ACHN (cell line): ENCODE results near the gene MEIS1.

Experiments
- DNase-seq: peaks from one replicate; pipeline ENCODE4 v3.0.0-alpha.2; 2015
- in situ Hi-C: cut with HindIII; loops from 2 replicates; pipeline ENCODE4 v1.10.0; 2017; ENCODE audit warnings: low sequenced_read_pairs, low pct_ligation_motif_present, low pct_unique_long_range_greater_than_20kb

MEIS1 gene

GRCh38 chr2:66544258-66544657 is 109.3 kb downstream of the MEIS1 start:
- DNase-seq: no peak
- in situ Hi-C loops: no loop called here

DNA sequence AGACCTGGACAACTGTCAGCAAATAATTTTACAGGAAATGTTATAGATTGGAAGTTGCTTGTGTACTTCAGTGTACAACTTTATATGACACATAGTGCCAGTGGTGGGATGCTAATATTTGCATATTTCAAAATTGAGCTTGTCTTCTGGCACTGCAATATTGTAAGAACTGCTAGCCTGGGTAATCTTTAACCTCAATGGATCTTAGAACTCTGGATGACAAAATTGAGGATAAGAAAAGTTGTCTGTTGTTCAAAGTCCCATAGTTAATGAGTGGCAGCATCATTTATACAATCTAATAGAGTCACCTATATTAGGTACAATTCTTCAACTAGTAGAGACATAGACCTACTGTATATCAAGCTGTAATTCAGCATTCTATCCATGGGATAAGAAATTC is 110.3 kb downstream of the MEIS1 start:
- in situ Hi-C loops: no loop called here
- DNase-seq: no peak

GRCh38 chr2:66547118-66547517 is 112.2 kb downstream of the MEIS1 start:
- in situ Hi-C loops: no loop called here
- DNase-seq: no peak

DNA sequence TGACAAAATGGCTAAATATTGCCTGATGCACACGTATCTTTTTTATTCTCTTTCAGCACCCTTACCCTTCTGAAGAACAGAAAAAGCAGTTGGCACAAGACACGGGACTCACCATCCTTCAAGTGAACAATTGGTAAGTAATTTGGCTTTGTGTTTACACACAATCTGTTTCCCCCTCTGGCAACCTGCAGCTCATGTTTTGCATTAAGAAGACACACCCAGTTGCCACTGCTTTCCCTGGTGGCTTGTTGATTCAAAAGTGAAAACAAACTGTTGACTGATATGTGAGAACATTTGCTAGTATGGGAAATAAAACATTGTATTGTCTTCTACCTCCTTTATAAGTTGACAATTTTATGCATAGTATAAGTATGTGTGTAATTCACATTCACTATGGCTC is 113.0 kb downstream of the MEIS1 start:
- in situ Hi-C loops: no loop called here
- DNase-seq: no peak

DNA sequence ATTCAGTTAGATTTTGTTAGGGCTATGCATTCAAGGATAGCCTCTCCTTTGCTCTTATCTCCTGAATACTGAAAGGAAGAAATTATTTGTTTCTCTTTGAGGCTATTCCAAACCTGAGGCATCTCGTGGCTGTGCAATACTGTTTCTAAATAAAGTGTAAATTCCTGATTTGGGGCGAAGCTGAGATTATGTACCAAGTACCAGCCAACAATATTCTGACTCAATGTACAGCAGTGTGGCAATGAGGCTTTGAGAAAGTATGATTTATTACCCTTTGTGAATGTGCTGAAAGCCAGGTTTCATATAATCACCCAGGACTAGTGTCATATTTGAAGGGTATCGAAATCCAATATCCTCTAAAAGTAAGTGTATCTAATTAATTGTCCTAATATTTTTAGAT is 113.5 kb downstream of the MEIS1 start:
- in situ Hi-C loops: no loop called here
- no peak for DNase-seq

DNA sequence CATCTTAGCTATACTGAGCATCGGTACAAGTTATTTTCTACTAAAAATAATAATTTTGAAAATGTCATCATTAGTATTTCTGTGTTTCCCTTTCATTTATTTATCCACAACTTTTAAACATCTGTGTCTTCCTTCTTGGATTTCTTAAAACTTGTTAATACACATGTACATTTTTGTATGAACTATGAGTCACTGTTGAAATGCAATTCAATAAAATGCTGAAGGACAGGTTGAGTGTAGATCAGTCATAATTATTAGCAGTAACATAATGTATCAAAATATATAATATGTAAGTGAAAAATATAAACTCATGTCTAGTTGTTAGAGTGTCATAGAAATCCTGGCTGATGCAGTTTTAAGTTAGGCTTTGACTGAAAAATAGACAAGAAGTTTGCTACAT is 115.9 kb downstream of the MEIS1 start:
- in situ Hi-C loops: no loop called here
- DNase-seq: no peak

GRCh38 chr2:66553370-66553769 is 118.4 kb downstream of the MEIS1 start:
- no peak for DNase-seq
- in situ Hi-C loops: no loop called here

GRCh38 chr2:66555091-66555490 is 120.2 kb downstream of the MEIS1 start:
- in situ Hi-C loops: no loop called here
- no peak for DNase-seq

DNA sequence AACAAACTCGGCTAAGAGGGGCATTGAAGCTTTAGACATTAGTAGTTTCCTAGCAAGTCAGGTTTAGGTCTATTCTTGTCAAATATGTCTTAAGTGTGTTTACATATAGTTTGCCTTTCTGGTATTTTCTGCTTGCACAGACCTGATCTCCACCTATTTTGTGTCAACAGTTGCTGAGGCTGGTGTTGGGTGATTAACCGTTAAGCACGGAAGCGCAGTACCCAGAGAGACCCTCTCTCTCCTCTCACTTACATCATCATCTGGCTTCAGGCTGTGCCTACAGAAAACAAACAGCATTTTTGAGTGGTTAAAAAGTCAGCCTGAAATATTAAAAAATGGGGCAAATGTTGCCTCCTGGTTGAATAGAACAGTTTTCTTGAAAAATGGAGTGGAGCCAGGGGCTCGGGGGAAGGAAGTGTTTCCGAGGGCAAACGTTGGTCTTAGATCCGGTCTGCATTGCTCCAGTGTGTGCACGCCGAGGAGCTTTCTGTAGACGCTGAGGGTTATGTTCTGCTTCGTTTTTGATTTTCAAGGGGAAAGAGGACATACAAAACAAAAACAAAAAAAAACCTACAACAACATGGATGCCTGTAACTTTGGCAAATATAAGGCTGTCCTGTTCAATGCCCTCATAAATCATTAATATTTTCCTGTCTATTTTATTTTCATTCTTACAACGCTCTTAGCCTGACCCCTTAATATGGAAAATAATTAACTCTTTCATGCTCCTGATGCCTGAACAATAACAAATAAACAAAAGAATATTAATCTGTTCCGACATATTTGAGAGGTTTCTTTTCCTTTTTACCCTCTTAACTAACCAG is 120.8 kb downstream of the MEIS1 start:
- in situ Hi-C loops: no loop called here
- no peak for DNase-seq

DNA sequence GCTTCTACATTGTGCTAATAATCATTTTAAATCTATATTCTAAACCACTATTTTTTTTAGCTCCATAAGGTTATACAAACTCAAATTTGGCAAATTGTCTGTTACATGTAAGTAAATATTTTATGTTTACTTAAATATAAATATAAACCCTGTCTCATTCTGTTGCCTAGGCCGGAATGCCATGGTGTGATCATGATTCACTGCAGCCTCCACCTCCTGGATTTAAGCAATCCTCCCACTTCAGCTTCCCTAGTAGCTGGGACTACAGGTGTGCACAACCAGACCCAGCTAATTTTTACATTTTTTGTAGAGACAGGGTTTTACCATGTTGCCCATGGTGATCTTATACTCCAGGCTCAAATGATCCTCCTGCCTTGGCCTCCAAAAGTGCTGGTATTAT is 124.7 kb downstream of the MEIS1 start:
- DNase-seq: no peak
- in situ Hi-C loops: no loop called here

DNA sequence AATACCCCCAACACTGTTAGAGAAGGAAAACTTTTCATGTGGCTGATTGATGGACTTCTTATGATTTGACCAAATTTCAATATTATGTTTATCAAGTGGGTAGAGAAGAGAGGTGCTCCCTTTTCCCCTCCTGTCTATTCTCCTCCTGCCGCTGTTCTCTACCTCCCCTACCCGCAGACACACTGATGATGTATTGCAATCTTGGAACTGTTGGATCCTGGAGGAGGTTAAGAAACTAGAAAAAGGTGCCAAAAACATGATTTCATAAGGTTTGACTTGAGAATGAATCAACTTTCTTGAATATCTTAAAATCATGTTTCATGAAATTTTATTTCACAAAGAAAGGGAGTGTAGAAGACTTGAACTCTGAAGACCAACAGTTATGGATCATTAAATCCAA is 125.8 kb downstream of the MEIS1 start:
- in situ Hi-C loops: no loop called here
- no peak for DNase-seq

- no peak for DNase-seq
- in situ Hi-C loops: no loop called here
Measured at GRCh38 chr2:66561645-66562303, 126.8 kb downstream of the MEIS1 start.

- in situ Hi-C loops: no loop called here
- no peak for DNase-seq
Measured at GRCh38 chr2:66562304-66562685, 127.4 kb downstream of the MEIS1 start.

GRCh38 chr2:66563473-66563872 is 128.5 kb downstream of the MEIS1 start:
- no peak for DNase-seq
- in situ Hi-C loops: no loop called here

DNA sequence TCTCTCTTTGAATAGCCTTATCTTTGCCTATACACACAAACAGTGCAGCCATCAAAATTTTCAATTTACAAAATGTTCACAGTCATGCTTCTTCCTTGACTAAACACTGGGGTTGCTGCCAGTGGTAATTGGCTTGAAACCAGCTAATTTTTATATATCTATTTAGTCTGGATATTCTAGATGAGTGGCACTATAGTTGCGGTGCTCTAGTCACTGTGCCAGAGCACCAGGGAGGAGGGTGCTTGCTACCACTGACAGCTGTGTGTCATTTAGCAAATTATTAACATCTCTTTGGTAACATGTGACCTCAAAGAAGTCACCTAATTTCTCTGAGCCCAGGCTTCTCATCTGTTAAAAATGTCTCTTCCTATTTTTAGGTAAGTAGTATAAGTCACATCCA is 130.4 kb downstream of the MEIS1 start:
- DNase-seq: peak; percentile 60

GRCh38 chr2:66566726-66567399 is 131.9 kb downstream of the MEIS1 start:
- DNase-seq: no peak
- in situ Hi-C loops: no loop called here

More for the DNA sequence above, 130.4 kb downstream of the MEIS1 start:
- in situ Hi-C loops: no loop called here

- no peak for DNase-seq
- in situ Hi-C loops: no loop called here
Measured at GRCh38 chr2:66567729-66568128, 132.8 kb downstream of the MEIS1 start.

GRCh38 chr2:66568650-66569300 is 133.8 kb downstream of the MEIS1 start:
- in situ Hi-C loops: no loop called here
- no peak for DNase-seq

- DNase-seq: no peak
- in situ Hi-C loops: no loop called here
Measured at GRCh38 chr2:66569321-66569851, 134.5 kb downstream of the MEIS1 start.
